ENCODE data around the gene SLC1A2.

Gene SLC1A2

GRCh38 chr11:35347921-35348331 is 71.4 kb downstream of the SLC1A2 start:
- DNase-seq = no peak

DNA sequence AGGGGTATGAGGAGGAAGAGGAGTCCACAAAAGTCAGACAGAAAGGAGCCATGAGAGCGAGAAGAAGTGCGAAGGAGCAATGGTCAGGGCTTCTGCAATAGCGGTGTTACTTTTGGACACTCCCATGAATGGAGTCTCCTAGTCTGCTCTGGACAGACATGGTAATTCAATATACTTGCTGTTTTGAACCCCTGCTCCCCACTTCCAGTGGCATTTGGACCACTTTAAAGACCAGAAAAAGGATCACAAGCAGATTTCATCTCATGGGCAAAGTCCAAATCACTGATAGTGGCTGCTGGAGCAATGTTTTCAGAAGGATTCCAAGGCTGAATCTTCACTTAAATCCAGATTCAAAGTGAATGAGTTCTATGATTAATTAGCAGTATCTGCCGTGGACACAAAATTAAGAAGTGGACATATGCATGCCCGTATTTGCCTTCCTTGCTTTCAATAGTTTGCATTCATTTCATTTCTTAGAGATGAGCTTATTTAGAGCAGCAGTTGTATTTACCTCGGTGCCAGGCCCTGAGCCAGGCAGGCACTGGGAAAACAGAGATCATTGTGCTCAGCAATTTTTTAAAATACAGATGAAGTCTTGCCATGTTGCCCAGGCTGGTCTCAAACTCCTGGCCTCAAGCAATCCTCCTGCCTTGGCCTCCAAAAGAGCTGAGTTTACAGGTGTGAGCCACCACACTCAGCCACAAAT is 72.0 kb downstream of the SLC1A2 start:
- DNase-seq = no peak

DNA sequence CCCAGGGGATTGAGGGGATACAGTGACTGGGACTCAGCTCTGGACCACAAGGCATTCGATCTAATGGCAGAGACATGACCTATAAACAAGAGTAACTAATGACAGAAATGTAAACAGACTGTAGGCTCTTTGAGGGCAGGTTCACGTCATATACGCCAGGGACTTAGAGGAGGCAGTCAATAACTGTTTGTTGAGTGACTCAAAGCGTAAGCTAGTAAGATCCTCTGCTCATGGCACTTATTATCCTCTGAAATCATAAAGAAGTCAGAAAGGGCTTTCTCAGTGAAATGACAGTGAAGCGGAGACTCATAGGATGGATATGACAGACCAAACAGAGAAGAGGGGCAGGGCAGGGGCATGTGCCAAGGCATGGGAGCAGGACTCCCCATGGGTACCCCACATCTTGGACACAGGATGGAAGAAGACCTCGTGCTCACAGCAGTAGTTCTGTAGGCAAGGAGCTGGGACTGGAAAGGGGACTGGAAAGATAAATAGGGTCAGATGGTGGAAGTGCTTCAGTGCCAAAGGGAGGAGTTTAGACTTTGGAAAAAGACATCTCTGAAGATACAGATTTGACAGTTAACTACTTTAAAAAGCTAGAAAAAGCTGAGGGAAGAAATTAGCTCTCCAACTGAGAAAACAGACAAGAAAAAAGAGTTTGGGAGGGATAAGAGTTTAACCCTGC is 72.7 kb downstream of the SLC1A2 start:
- DNase-seq = no peak

DNA sequence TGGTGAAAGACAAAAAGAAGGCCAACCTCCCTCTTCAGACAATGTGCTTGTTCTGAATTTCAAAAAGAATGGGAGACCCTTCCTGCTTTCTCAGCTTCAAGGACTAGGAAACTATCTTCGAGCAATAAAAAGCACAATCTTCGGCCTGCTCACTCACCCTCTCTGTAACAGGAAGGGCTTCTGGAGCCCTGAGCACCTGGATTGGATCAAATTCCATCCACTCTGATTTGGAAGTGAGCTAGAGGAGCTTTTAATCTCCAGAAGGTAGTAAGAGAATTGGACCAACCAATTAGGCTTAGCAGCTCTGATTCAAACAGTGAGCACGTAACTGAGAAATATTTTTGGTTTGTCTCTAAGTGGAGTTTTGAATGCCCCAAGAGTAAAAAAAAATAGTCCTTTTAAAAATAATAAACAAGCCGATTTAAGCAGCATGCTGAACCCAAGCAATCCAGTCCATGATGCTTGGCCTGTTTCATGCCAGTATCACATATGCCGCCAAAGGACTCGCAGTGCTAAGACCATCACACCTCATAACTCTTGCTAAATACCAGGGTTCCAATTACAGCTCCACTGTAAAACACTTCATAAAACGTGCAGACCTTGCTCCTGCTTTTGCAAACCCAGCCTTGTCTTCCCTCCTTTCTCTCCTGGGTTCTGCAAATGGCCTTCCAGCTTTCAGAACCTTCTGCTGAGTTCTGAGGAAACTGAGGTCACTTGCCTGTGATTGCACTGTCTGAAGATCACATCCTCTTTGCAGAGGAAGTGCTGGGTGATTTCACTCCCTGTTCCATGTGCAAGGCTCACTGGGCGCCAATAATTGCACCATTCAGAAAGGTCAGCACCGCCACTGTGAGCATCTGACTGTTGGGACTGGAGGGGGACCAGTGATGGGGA is 74.4 kb downstream of the SLC1A2 start:
- DNase-seq = no peak

DNA sequence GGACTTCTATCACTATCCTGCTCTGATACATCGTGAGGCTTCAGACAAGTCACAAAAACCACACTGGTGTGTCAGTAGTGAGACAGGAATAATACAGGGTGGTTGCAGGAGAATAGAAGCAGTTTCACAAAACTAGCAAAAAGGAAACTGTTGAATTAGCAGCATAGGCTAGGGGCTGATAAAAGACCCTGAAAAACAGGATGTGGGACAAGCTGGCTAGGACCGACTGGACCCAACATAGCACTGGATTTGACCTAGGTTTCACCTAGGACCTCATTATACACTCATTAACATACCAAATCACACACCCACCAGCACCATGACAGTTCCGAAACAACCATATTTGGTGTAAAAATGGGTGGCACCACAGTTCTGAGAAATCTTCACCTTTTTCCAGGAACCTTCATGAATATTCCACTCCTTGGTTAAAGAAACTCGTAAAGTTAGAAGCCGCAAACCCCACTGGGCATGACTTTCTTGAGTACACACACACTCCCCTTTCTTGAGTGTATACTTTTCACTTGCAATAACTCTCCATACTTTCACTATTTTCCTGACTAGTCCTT is 76.2 kb downstream of the SLC1A2 start:
- no peak for DNase-seq

GRCh38 chr11:35340715-35341114 is 78.6 kb downstream of the SLC1A2 start:
- DNase-seq = no peak

DNA sequence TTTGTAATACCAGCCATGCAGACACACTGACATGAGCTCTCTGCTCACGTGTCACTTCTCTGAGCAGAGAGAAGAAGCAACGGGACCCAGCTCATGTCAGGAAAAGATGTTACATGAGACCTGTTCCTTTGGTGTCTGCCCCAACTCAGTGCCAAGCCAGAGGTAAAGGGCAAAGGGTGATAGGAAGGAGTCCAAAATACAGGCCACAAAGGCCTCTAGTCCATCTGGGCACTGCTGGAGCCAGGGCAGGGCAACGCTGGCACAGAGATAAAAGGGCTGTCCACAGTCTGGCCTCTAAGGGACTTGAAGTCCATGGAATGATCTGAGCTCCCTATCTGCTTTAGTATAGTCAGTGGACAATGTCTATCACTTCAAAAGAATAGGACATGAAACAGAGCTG is 79.3 kb downstream of the SLC1A2 start:
- no peak for DNase-seq

GRCh38 chr11:35338921-35339320 is 80.4 kb downstream of the SLC1A2 start:
- DNase-seq = no peak

DNA sequence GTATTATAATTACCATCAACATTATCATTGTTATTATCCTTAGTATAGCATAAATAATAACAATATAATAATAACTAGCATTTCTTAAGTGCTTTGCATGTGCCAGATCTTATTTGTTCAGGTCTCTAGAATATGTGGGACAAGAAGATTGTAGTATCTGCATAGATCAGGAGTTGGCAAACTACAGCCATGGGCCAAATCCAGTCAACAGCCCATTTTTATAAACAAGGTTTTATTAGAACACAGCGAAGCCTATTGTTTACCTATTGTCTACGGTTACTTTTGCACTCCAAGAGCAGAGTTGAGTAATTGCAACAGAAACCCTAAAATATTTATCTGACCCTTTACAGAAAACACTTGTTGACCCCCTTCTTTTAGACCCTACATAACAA is 81.4 kb downstream of the SLC1A2 start:
- no peak for DNase-seq

DNA sequence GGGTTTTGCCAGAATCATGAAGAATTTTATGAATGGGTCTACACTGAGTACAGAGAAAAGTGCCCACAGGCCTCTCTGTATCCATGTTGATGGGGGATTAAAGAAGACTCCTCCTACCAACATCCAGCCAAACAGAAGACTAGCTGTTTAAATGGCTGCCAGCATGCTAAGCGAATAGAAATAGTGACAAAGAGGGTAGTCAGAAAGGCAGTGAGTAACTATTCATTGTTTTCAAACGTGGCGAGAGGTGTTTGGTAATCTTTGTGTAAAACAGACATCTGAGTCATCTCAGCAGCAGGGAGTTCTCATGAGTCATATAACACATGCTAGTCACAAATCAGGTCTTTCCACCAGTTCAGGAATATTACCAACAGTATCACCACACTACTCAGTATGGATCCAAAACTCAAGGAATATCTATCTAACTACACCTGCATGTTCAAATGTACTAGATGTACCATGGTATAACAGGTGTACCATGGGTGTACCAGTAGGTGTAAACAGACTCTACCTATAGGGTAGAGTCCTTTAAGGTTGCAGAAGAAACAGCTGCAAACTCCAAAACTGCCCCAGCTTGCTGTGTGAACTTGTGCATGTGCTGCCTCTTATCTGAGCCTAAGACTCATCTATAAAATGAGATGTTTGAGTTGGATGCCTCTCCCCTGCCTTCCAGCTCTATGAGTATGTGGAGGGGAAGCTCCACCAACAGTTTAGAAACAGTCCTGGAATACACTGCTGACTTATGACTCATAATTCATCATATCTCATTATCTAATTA is 82.0 kb downstream of the SLC1A2 start:
- DNase-seq = no peak

GRCh38 chr11:35336726-35337125 is 82.6 kb downstream of the SLC1A2 start:
- no peak for DNase-seq

- no peak for DNase-seq
Measured at GRCh38 chr11:35335226-35335625, 84.1 kb downstream of the SLC1A2 start.

DNA sequence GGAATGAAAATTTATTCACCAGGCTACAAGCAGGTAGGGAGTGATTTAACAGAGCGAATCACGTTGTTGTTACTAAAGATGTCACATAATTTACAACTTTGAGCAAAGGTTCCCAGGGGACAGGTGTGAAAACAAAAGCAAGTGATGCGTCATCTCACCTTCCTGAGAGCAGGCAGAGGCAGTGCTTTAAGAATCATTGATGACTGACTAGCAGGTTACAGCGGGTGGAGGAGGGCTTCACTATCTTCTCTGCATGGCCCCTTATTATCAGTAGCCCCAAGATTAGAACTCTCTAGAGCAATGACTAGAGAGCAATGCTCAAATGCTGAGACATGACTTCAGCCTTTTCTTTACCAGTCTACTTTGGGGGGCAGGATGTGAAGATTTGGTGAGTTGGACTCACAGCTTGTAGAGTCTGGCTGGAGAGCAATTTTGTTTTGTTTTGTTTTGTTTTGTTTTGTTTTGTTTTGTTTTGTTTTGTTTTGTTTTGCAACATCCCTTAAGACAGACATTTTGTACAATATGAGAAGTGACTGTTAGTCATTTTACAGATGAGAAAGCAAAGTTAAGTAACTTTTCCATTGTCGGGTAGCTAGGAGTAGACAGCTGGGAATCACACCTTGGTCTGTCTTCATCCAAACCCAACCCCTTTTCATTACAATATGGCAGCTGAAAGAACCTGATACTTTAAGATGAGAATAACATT is 84.8 kb downstream of the SLC1A2 start:
- DNase-seq = no peak

GRCh38 chr11:35332524-35332923 is 86.8 kb downstream of the SLC1A2 start:
- DNase-seq = no peak

DNA sequence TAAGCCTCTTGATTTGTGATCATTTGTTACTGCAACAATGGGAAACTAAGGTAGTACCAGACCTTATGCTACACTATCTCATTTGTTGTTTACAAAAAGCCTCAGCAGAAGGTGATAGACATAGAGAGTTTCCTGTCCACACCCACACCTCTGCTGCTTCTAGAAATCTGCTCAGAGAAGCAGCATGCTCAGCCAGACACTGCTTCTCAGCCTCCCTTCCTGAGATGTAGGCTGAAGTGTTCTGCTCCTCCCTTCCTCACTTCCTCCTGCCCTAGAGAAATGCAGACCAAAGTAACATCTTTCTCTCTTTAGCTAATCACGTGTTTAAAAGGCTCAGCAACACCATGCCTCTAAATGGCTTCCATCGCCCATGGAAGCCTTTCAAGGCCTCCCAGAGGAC is 88.4 kb downstream of the SLC1A2 start:
- peak; percentile 39 for DNase-seq

- DNase-seq = no peak
Measured at GRCh38 chr11:35330156-35330889, 89.0 kb downstream of the SLC1A2 start.

DNA sequence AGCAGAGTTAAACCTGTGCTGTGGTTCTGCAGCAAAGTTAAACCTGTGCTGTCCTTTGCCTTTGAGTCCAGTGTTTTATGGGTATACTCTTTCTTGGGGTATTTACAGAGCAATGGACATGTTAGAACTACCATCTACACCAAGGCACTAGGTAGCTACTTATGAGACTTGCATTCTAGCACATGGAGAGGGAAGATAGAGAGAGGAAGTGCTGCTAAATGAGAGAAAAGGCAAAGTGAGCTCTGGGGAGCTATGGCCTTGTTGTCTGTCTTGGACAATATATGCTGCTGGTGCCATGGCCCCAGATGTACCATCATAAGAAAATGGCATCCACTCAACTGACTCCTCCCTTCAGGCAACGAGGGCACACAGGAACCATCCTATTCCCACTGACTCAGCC is 91.5 kb downstream of the SLC1A2 start:
- DNase-seq = no peak

DNA sequence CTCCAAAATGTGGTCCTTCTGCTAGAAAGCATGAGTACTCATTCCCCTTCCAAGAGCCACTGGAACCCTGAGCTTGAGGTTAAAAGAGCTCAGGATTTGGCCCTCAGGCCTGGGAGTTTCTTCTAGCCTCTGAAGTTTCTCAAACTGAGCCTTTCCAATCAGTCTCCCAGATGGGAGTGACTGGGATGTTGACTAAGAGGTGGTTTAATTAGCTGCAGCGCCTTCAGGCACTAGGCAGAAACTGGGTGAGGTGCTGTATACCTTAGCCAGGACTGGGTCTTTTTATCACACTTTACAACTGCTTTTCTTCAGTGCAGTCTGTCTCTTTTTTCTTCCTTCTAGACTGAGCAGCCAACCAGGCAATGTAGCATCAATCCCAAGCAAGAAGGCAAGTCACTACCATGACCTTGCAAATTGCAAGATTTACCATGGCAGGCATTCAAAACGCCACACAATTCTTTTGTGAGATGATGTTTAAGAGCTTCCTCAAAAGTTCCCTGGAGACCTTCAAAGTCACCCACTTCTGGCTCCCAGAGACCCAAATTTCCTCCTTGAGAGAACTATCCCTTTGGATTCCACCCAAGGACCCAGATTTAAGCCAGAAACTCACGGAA is 93.0 kb downstream of the SLC1A2 start:
- no peak for DNase-seq

GRCh38 chr11:35324981-35325380 is 94.4 kb downstream of the SLC1A2 start:
- no peak for DNase-seq

GRCh38 chr11:35324183-35324886 is 95.0 kb downstream of the SLC1A2 start:
- no peak for DNase-seq

Data from activated T-cell treated with anti-CD3 and anti-CD28 coated beads, Interleukin-2, amount 50 U/mL, for 1 hour (primary cell).